ENCODE data around the gene PRKACG.
"Not testable (repeated sequence)": the region's sequence is repeated elsewhere in the genome, so short reads cannot be mapped to it uniquely, and the experiment has no call there.

Gene PRKACG

GRCh38 chr9:69014013-69014412 is at the start of gene PRKACG:
PRKACG (minus strand) TSS chr9:69014113; CDS start chr9:69014092, 21 bp downstream.
- DNase-seq (ENCODE audit: extremely low read depth in 1 of 2, low read depth in 1 of 2) = no peak

- DNase-seq (ENCODE audit: extremely low read depth in 1 of 2, low read depth in 1 of 2) = no peak
These were observed 48.3 kb upstream of the PRKACG start for GRCh38 chr9:69062195-69062594.

- no peak for DNase-seq (ENCODE audit: extremely low read depth in 1 of 2, low read depth in 1 of 2)
These were observed 46.9 kb upstream of the PRKACG start for GRCh38 chr9:69060766-69061165.

- DNase-seq (ENCODE audit: extremely low read depth in 1 of 2, low read depth in 1 of 2) = no peak
These were observed 44.2 kb upstream of the PRKACG start for GRCh38 chr9:69058101-69058500.

GRCh38 chr9:69056191-69056815 is 42.4 kb upstream of the PRKACG start:
- no peak for DNase-seq (ENCODE audit: extremely low read depth in 1 of 2, low read depth in 1 of 2)

GRCh38 chr9:69054989-69055388 is 41.1 kb upstream of the PRKACG start:
- DNase-seq (ENCODE audit: extremely low read depth in 1 of 2, low read depth in 1 of 2) = no peak

GRCh38 chr9:69050936-69051335 is 37.0 kb upstream of the PRKACG start:
- not testable (repeated sequence) for DNase-seq (ENCODE audit: extremely low read depth in 1 of 2, low read depth in 1 of 2)

- DNase-seq (ENCODE audit: extremely low read depth in 1 of 2, low read depth in 1 of 2) = no peak
These were observed 35.2 kb upstream of the PRKACG start for GRCh38 chr9:69049094-69049493.

GRCh38 chr9:69047371-69047770 is 33.5 kb upstream of the PRKACG start:
- DNase-seq (ENCODE audit: extremely low read depth in 1 of 2, low read depth in 1 of 2) = no peak

- DNase-seq (ENCODE audit: extremely low read depth in 1 of 2, low read depth in 1 of 2) = no peak
These were observed 32.8 kb upstream of the PRKACG start for GRCh38 chr9:69046723-69047122.

- DNase-seq (ENCODE audit: extremely low read depth in 1 of 2, low read depth in 1 of 2) = no peak
These were observed 31.9 kb upstream of the PRKACG start for GRCh38 chr9:69045821-69046220.

GRCh38 chr9:69044240-69045219 is 30.6 kb upstream of the PRKACG start:
- no peak for DNase-seq (ENCODE audit: extremely low read depth in 1 of 2, low read depth in 1 of 2)

- no peak for DNase-seq (ENCODE audit: extremely low read depth in 1 of 2, low read depth in 1 of 2)
These were observed 26.7 kb upstream of the PRKACG start for GRCh38 chr9:69040646-69041045.

- no peak for DNase-seq (ENCODE audit: extremely low read depth in 1 of 2, low read depth in 1 of 2)
These were observed 22.9 kb upstream of the PRKACG start for GRCh38 chr9:69036799-69037198.

- no peak for DNase-seq (ENCODE audit: extremely low read depth in 1 of 2, low read depth in 1 of 2)
These were observed 22.4 kb upstream of the PRKACG start for GRCh38 chr9:69036309-69036708.

- DNase-seq (ENCODE audit: extremely low read depth in 1 of 2, low read depth in 1 of 2) = peak; percentile 34 to 68
These were observed 21.8 kb upstream of the PRKACG start, which contains the start of gene FXN for GRCh38 chr9:69035438-69036308. FXN (plus strand) TSS chr9:69035752; CDS start chr9:69035783, 31 bp downstream.

- DNase-seq (ENCODE audit: extremely low read depth in 1 of 2, low read depth in 1 of 2) = no peak
These were observed 20.2 kb upstream of the PRKACG start for GRCh38 chr9:69034071-69034470.

- no peak for DNase-seq (ENCODE audit: extremely low read depth in 1 of 2, low read depth in 1 of 2)
These were observed 17.1 kb upstream of the PRKACG start for GRCh38 chr9:69030851-69031645.

- no peak for DNase-seq (ENCODE audit: extremely low read depth in 1 of 2, low read depth in 1 of 2)
These were observed 15.6 kb upstream of the PRKACG start for GRCh38 chr9:69029535-69029934.

GRCh38 chr9:69028754-69029153 is 14.8 kb upstream of the PRKACG start:
- no peak for DNase-seq (ENCODE audit: extremely low read depth in 1 of 2, low read depth in 1 of 2)

Data from activated CD8-positive, alpha-beta memory T cell treated with anti-CD3 and anti-CD28 coated beads for 1 hour (primary cell).